ENCODE results near the gene MSH5.

GRCh38 chr6:31729515-31729978 is 10.3 kb upstream of the MSH5 start:
- peak; percentile 59 for TF ChIP-seq CTCF (conservative IDR thresholded peaks at IDR 0.05)
- TF ChIP-seq ZFX (IDR thresholded peaks at IDR 0.05) = no peak

All from C4-2B (cell line).